COLO668 (cell line): ENCODE results near the gene AMOTL1.
"Not testable (repeated sequence)": the region's sequence is repeated elsewhere in the genome, so short reads cannot be mapped to it uniquely, and the experiment has no call there.

Experiments
- DNase-seq: peaks from one replicate; lab custom pipeline; 2025; ENCODE audit not compliant: unreplicated experiment; lab: John Stamatoyannopoulos, UW

AMOTL1 gene

DNA sequence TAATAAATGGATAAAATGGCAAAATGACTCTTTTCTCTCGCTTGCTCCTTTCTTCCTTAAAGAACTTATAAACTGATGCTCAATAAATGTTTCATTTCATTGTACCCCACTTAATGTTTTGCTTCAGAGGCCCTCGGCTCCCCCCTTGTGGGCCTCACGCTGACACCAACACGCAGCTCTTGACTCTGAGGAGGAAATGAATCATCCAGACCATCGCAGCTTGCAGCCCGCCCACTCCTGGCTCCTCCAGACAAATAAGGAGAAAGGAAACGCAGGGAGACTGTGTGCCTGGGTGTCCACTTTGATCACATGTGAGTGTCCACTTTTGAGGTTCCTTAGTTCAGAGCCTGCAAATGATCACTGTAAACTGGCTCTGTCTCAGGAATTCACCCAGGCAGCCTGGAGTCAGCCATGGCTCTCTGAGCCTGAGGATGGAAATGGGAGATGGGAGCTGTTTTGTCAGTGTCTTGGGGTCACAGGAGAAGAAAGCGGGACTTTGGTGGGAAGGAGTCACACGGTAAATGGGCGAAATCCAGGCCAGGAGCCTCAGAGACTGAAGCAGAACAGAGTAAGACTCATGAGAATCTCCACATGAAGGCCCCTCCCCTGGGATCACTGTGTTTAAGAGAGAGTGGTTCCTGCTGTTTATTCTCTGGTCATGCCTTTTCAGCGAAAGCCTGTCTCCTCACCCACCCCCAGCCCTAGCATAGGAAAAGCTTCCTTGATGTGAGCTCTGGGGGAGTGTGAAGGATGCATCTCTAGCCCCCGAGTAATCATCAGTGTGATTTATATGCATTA is 108.7 kb downstream of the AMOTL1 start:
- DNase-seq, result peak; percentile 3

GRCh38 chr11:94877443-94878200 is 109.5 kb downstream of the AMOTL1 start:
- DNase-seq, result no peak

- DNase-seq, result no peak
These were observed 110.8 kb downstream of the AMOTL1 start for GRCh38 chr11:94879006-94879405.

DNA sequence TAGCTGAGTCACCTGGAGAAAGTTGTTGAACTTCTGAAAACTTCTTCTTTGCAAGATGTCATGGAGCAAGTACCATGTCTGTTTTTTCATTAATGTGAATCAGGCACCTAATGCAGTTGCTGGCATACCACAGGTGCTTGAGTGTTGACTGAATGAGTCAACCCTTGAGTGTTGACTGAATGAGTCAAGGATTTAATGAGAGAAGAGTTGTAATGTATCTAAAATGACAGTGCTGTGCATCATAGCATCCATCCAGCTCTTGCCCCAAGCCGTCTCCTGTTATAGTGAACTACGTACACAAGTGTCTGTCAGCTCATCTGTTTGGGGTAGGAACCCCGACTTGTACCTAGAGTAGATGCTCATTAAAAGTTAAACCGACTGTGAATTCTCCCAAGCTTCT is 112.1 kb downstream of the AMOTL1 start:
- DNase-seq, result peak; percentile 38

- DNase-seq, result no peak
These were observed 114.8 kb downstream of the AMOTL1 start for GRCh38 chr11:94882931-94883330.

DNA sequence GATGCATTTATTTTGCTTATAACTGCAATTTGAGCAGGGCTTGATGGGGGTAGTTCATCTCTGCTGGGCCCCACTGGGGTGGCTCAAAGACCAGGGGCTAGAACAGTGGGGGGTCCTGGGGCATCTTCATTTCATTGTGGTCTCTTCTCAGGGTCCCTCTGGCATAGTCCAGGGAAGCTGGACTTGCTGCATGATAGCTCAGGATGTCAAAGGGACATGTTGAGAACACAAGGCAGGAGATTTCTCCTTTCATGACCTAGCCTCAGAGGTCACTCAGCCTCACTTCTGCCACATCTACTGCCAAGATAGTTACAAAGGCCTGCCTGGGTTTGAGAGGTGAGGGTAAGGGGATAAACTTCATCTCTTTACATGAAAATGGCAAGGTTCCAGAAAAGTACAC is 115.7 kb downstream of the AMOTL1 start:
- no peak for DNase-seq

- no peak for DNase-seq
These were observed 116.2 kb downstream of the AMOTL1 start for GRCh38 chr11:94884376-94884775.

GRCh38 chr11:94885133-94885532 is 117.0 kb downstream of the AMOTL1 start:
- DNase-seq, result peak; percentile 70

DNA sequence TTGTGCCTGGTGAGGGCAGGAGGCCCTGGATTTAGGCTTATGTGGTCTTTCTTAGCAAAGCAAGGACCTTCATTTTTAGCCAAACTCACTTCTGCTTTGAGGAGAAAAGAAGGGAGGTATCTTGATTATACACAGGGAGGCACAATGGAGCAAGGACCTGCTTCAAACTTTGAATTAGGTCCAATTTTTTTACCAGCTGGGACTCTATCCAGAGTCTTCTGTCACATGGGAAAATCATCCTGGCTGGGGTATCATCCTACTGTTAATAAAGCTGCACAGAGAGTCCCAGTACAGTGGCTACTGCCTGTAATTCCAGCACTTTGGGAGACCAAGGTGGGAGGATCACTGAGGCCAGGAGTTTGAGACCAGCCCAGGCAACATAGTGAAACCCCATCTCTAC is 117.4 kb downstream of the AMOTL1 start:
- no peak for DNase-seq

- DNase-seq, result no peak
These were observed 120.0 kb downstream of the AMOTL1 start for GRCh38 chr11:94888204-94888603.

DNA sequence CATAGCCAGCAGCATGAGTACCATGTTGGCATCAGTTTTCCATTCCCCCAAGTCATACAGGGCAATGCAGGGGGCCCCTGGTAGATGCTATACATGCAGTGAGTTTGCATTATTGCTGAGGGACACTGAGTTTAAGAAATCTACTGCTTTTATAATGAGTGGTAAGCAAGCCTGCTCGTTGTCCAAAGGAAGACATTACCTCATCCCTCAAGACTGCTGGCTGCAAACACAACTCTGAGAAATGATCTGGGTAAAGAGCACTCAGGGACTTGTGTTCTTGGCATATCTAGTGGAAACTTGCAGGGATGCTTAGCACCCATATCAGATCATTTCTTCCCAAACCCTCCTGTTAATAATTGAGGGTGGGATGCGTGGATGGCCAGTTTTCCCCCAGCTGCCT is 127.3 kb downstream of the AMOTL1 start:
- DNase-seq, result no peak

DNA sequence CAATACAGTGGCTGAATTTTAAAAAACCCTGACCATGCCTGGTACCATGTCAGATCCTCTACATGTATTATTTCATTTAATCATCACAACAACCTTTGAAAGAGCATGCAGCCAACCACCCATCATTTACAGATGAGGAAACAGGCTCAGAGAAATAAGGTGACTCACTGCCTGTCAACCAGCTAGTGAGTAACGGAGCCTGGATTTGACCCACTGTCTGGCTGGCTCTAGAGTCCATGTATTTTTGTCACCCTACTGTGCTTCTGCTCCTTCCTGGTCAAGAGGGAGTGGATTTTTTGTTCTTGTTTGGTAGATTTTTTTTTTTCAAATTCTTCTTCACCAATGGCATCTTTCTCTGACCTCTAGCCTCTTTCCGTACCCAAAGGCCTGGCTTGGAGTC is 127.8 kb downstream of the AMOTL1 start:
- no peak for DNase-seq

DNA sequence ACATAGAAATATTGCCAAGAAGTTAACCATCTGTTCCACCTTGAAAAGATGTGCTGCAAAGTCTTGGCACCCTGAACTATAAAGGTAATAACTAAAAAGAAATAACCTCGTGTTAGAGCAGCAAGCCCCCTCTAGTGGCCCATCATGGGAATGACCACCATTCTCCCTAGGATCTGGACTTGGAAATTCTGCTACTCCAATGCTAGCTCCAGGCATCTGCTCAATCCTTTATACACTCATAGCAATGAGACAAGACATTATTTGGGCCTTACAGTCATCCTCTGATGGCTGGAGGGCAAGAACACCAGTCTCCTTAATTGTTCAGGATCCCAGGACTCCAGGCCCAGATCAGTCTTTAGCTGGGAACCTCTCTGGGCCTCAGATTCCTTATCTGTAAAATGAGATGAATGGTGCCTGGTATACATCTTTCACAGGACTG is 129.2 kb downstream of the AMOTL1 start:
- peak; percentile 32 for DNase-seq

- no peak for DNase-seq
These were observed 139.1 kb downstream of the AMOTL1 start for GRCh38 chr11:94907226-94907625.

- no peak for DNase-seq
These were observed 141.2 kb downstream of the AMOTL1 start for GRCh38 chr11:94909371-94909820.

- no peak for DNase-seq
These were observed 142.1 kb downstream of the AMOTL1 start for GRCh38 chr11:94910270-94910669.

DNA sequence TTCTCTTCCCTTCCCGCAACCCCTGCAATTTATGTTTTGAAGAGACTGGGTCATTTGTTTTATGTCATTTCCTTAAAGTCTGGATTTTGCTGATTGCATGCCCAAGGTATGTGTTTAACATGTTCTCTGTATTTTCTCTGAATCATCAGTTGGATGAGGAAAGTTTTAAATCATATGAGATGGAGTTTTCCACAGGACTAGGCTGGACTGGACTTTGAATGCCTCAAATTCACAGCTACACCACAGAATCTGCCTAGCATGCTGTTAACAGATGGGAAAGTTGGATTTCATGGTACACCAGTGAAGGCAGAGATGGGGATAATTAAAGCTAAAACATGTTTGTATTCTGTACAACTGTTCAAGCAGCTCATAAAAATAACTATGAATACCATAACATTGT is 142.6 kb downstream of the AMOTL1 start:
- DNase-seq, result no peak

- no peak for DNase-seq
These were observed 144.7 kb downstream of the AMOTL1 start for GRCh38 chr11:94912806-94913205.

GRCh38 chr11:94913718-94914394 is 145.7 kb downstream of the AMOTL1 start:
- DNase-seq, result not testable (repeated sequence)

- no peak for DNase-seq
These were observed 152.2 kb downstream of the AMOTL1 start for GRCh38 chr11:94920311-94920710.

- no peak for DNase-seq
These were observed 154.3 kb downstream of the AMOTL1 start for GRCh38 chr11:94922321-94923003.
